Duodenal mucosa (tissue), 2 donors: ENCODE data around the gene DDX24.

Source experiments
- H3K27ac ChIP-seq: one replicate; pipeline ENCODE4 v1.7.0; 2013; ENCODE audit warnings: low read depth, low read length
- H3K27me3 ChIP-seq, 2 donors: one replicate each; pipeline ENCODE4 v1.7.0; 2013; ENCODE audit warnings: low read length in 2 of 2, control low read depth in 1 of 2; ENCODE audit not compliant: insufficient read depth in 2 of 2, control insufficient read depth in 1 of 2
- H3K36me3 ChIP-seq, 2 donors: one replicate each; pipeline ENCODE4 v1.7.0; 2013; ENCODE audit warnings: low read length in 2 of 2, control low read depth in 1 of 2; ENCODE audit not compliant: insufficient read depth in 2 of 2, control insufficient read depth in 1 of 2
- H3K4me1 ChIP-seq, 2 donors: one replicate each; pipeline ENCODE4 v1.7.0; 2013; ENCODE audit warnings: low read length in 2 of 2, control low read depth in 1 of 2; ENCODE audit not compliant: insufficient read depth in 2 of 2, control insufficient read depth in 1 of 2
- H3K4me3 ChIP-seq, 2 donors: one replicate each; pipeline ENCODE4 v1.7.0; 2013; ENCODE audit warnings: low read length in 2 of 2, low read depth in 1 of 2
- H3K9ac ChIP-seq, 2 donors: one replicate each; pipeline ENCODE4 v1.7.0; 2013; ENCODE audit warnings: low read length in 2 of 2, low read depth in 1 of 2
- H3K9me3 ChIP-seq, 2 donors: one replicate each; pipeline ENCODE4 v1.7.0; 2013; ENCODE audit warnings: low read length in 2 of 2, control low read depth in 1 of 2; ENCODE audit not compliant: control insufficient read depth in 1 of 2

The DDX24 gene

DNA sequence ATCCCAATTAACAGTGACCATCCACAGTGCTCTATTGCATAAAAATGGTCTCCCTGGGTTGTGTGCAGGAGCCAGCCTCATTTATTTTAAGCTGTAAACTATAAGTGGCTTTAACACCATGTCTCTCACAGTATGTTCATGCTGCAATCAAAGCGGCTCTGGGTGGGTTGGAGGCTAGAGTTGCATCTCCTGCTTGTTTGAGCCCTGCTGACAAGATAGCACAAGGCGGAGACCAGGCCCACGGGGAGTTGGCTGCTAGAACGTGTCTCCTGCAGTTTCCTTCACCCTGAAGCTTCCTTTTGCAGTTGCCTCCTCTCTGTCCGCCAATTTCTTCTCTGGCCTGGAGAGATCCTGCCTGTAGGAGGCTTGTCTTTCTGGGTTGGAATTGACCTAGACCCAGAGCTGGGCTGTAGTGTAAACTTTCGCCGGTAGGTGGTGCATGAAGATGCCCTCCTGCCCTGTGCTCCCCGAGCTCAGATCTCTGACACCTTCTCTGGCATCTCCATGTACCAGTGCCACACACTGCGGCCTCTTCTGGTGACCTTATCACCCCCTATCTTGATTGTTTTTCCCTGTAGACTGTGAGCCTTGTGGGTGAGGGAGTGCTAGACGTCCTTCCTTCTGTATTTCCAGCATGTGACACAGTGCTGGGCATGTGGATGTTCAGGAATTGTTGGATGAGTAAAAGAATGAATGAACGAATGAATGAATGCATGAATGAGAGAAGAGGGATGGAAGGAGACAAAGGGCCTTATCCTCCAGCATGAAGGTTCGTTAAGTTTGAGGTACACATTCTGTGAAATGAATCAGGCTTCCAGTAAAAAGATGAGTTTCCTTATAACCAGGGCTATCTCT is 44.5 kb downstream of the DDX24 start:
- no peak overlapping the region for H3K27ac ChIP-seq

DNA sequence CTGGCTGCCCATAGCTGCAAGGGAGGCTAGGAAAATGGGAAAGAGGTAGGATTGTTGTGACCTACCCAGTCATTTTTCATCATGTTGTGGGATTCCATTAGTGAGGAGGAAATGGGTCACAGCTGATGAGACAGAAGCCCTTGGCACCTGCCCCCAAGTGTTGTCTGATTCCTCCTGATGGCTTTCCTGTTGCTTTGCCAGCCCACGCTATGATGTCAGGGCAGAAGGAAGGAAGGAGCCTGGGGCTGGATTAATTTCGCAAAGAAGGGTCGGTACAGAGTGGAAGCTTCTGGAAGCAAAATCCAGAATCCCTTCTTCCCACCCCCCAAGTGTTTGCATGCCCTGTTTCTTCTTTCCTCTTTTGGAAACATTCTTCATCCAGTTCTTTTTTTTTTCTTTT is 46.1 kb downstream of the DDX24 start:
- no peak overlapping the region for H3K4me3 ChIP-seq
- H3K27me3 ChIP-seq: no peaks in the 10 kb centered on the region

More for the DNA sequence above, 44.5 kb downstream of the DDX24 start:
- Histone ChIP-seq H3K4me1 (no peaks in the 10 kb centered on the region), H3K9ac (no peak overlapping the region), H3K9me3 (no peaks in the 10 kb centered on the region), H3K36me3 (no peaks in the 10 kb centered on the region), H3K27me3 (no peaks in the 10 kb centered on the region), H3K4me3 (no peak overlapping the region)

DNA sequence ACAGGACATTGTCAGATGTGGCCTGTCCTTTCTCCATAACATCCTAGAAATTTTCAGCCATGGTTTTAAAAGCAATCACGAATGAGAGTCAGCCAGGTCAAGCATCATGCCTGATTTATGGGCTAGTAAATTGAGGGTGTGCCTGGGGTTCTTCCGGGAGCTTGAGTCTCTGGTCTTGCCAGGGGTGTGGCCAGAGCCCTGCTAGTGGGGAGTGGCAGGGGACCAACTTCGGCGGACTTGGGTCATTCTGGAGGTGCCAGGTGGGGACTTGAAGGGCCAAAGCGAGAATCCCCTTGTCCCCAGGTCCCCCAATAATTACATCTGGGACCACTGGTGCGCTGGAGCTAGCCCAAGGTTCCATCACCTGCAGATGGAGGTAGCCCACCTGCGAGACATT is 49.1 kb downstream of the DDX24 start:
- Histone ChIP-seq H3K27me3 (no peaks in the 10 kb centered on the region), H3K27ac (no peak overlapping the region), H3K4me1 (peaks cover 12 to 18% of the 10 kb centered on the region in 2 donors), H3K9ac (no peak overlapping the region), H3K36me3 (no peaks in the 10 kb centered on the region), H3K4me3 (no peak overlapping the region), H3K9me3 (no peaks in the 10 kb centered on the region)

More for the DNA sequence above, 46.1 kb downstream of the DDX24 start:
- H3K9me3 ChIP-seq: no peaks in the 10 kb centered on the region
- no peak overlapping the region for H3K9ac ChIP-seq
- H3K27ac ChIP-seq: no peak overlapping the region
- H3K36me3 ChIP-seq: no peaks in the 10 kb centered on the region
- no peaks in the 10 kb centered on the region for H3K4me1 ChIP-seq

DNA sequence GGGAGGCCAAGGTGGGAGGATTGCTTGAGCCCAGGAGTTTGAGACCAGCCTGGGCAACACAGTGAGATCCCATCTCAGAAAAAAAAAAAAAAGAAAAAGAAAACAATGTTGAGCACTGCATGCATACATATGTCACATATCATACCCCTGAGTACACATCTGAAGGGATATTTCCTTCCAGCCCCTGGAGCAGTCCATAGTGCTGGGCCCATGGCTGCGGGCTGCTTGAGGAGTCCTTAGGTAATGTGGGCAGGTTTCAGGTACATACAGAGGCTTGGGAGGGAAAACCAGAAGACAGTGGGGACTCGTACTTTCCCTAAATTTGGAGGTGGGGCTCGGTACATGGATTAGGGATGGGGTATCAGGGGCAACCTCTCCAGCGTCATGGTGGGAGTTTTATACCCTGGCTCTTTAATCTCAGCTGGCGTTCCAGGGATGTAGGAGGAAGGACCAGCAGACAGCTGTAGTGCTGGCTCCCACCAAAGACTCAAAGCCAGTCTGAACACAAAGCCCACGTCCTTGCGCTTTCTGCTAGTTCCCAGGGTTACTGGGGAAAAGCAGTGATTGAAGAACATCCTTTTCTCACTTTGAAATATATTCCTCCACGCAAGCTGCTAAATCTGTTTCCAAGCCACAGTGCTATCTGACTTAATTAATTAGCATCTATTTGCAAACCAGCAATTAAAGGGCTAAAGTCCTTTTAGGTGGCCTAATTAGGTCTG is 49.7 kb downstream of the DDX24 start:
- no peaks in the 10 kb centered on the region for H3K9me3 ChIP-seq
- peaks cover 13 to 21% of the 10 kb centered on the region in 2 donors for H3K4me1 ChIP-seq
- no peaks in the 10 kb centered on the region for H3K36me3 ChIP-seq
- no peak overlapping the region for H3K9ac ChIP-seq
- no peak overlapping the region for H3K4me3 ChIP-seq
- H3K27ac ChIP-seq: no peak overlapping the region
- no peaks in the 10 kb centered on the region for H3K27me3 ChIP-seq

DNA sequence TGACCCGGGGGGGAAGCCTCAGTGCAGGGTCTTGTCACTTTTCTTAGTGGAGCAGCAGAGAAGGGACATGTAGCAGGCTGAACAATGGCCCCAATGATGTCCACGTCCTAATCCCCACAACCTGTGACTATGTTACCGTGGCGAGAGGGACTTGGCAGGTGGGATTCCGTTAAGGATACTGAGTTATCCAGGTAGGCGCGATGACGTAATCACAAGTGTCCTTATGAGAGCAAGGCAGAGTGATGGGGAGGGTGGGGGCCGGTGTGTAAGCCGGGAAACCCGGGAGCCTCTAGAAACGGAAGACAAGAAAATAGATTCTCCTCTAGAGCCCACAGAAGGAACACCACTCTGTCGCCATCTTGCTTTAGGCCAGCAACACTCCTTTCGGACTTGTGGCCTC is 50.4 kb downstream of the DDX24 start:
- Histone ChIP-seq H3K27ac (no peak overlapping the region), H3K36me3 (no peaks in the 10 kb centered on the region), H3K9ac (no peak overlapping the region), H3K4me1 (peaks cover 13 to 21% of the 10 kb centered on the region in 2 donors), H3K4me3 (no peak overlapping the region), H3K27me3 (no peaks in the 10 kb centered on the region), H3K9me3 (no peaks in the 10 kb centered on the region)

DNA sequence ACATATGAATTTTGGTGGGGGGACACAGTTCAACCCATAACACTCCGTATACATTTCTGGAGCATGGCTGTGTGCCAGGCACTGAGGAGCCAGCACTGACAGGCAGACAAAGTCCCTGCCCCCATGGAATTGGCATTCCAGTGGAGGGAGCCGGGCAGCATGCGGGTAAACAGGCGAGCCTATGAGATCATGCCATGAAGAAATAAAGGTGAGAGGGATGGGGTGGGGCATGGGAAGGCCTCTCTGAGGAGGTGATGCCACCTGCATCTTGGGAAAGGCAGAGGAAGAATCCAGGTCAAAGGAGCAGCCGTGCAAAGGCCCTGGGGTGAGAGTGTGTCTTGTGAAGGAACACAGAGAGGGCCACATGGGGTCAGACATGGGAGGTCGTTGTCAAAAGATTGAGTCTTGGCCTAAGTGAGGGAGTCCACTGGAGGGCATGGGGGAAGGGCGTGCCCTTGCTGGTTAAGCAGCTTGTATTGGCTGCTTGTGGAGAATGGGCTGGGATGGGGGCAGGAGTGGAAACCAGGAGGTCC is 51.3 kb downstream of the DDX24 start:
- no peaks in the 10 kb centered on the region for H3K9me3 ChIP-seq
- H3K4me1 ChIP-seq: peaks cover 13 to 21% of the 10 kb centered on the region in 2 donors
- no peak overlapping the region for H3K27ac ChIP-seq
- H3K9ac ChIP-seq: no peak overlapping the region
- no peaks in the 10 kb centered on the region for H3K36me3 ChIP-seq
- H3K27me3 ChIP-seq: no peaks in the 10 kb centered on the region
- no peak overlapping the region for H3K4me3 ChIP-seq

DNA sequence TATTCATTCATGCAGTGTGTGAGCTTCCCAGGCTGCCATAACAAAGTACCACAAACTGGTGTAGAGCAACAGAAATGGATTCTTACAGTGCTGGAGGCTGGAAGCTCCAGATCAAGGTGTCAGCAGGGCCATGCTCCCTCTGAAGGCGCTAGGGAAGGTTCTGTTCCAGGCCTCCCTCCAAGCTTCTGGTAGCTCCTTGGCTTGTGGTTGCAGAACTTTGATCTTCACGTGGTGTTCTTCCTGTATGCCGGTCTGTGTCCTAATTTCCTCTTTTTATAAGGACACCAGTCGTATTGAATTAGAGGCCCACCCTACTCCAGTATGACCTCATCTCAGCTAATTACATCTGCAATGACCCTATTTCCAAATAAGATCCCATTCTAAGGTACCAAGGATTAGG is 51.7 kb downstream of the DDX24 start:
- Histone ChIP-seq H3K9me3 (no peaks in the 10 kb centered on the region), H3K27me3 (no peaks in the 10 kb centered on the region), H3K4me3 (no peak overlapping the region), H3K36me3 (no peaks in the 10 kb centered on the region), H3K4me1 (peaks cover 13 to 21% of the 10 kb centered on the region in 2 donors), H3K27ac (no peak overlapping the region), H3K9ac (no peak overlapping the region)

DNA sequence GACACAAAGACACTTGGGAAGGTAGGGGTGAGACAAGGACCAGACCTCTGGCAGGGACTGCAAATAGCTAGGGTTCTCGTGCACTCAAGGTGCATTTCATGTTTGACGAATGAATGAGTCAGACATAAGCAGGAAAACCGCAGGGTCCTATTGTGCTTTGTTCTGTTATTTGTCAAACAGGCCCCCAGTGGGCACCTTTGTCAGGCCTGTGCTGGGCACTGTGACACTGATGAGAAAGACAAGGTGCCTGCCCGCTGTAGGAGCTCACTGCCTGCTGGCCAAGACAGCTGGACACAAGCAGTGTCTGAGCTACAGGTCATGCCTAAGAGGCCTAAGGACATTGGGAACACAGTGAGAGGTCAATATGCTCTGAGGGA is 52.6 kb downstream of the DDX24 start:
- H3K9ac ChIP-seq: no peak overlapping the region

DNA sequence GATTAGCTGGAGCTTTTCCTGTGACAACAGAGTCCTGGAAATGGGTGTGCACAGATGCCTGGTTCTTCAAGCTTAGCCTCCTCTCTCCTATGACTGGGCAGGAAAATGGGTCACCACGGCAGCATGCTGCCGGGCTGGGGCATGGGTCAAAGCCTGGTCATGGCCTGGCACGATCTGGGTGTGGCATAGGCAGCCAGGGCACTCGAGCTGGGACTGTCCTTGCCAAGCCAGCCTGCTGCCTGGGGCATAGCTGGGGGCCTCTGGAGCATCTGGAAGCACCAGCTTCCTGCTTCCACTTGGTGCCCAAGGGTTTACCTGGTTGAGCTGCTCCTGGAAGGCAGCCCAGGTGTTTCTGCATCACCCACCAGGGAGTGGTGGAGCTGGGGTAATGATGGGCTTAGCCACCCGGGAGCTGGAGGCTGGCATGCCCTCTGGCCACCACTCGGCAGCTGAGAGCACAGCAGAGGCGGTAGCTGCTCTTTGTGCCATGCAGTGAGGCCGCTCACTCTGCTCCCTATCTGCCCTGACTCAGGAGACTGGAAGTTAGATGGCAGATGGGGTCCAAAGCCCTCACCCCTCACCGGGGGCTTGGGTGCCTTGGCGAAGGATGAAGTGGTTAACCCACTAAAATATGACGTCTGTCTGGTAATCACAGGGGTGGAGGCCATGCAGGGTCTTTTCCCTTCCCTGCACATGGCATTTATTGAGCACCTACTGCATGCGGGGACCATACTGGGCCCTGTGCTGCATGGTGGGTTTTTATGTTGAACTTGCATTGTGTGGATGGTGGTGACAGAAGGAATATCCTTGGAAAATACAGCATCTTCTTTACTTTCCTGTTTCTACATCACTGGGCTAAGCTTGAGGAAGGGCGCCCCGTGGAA is 53.2 kb downstream of the DDX24 start:
- no peak overlapping the region for H3K27ac ChIP-seq
- H3K9ac ChIP-seq: no peak overlapping the region
- H3K27me3 ChIP-seq: no peaks in the 10 kb centered on the region
- no peak overlapping the region for H3K4me3 ChIP-seq
- H3K9me3 ChIP-seq: no peaks in the 10 kb centered on the region
- H3K36me3 ChIP-seq: no peaks in the 10 kb centered on the region
- peaks cover 15 to 21% of the 10 kb centered on the region in 2 donors for H3K4me1 ChIP-seq

More for the DNA sequence above, 52.6 kb downstream of the DDX24 start:
- Histone ChIP-seq H3K27me3 (no peaks in the 10 kb centered on the region), H3K9me3 (no peaks in the 10 kb centered on the region), H3K4me1 (peaks cover 13 to 21% of the 10 kb centered on the region in 2 donors), H3K36me3 (no peaks in the 10 kb centered on the region), H3K27ac (no peak overlapping the region), H3K4me3 (no peak overlapping the region)
